Stimulated activated naive CD4-positive, alpha-beta T cell (primary cell): ENCODE measurements around the gene ORM1.

Experiments
- DNase-seq, 6 experiments: peaks; one replicate each; lab custom pipeline; 2025; lab: John Stamatoyannopoulos, UW

ORM1 gene

DNA sequence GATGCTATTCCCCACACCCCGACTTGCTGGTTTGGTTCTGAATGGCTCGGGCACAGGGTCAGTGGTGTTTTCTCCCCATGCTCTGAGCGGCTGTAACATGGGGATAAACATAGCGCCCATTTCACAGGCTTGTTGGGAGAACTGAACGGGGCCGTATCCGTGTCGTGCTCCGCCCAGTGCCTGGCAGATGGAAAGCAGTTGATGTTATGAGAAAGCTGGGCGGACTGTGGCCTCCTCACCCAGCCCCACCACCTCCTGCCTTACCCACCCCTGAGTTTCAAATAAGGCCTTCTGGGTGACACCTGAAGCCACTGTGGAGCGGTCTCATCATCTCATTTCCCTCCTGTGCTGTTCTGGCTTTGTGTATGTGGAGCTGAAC is 21.3 kb downstream of the ORM1 start:
- no peak for DNase-seq

DNA sequence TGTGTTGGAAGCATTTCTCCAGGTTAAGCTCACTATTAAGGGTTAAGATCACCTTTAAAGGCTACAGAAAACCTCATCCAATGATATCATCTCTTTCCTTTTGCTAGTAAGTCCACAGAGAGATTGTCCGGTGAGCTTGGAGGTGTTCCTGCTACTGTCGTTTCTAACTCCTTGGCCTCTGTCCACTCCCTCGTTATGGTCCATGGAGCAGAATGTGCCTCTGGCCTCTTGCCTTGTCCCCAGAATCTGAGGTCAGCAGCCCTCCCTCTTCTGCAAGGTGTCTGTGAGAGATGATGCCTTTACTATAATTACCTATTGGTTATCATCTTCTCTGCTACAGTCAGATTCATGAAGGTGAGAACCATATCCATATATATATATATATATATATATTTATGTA is 21.8 kb downstream of the ORM1 start:
- no peak for DNase-seq

GRCh38 chr9:114345493-114346065 is 22.7 kb downstream of the ORM1 start:
- DNase-seq: no peak

- no peak for DNase-seq
Observed at GRCh38 chr9:114346146-114346545, 23.2 kb downstream of the ORM1 start.

- no peak for DNase-seq
Observed at GRCh38 chr9:114347675-114348074, 24.8 kb downstream of the ORM1 start.

DNA sequence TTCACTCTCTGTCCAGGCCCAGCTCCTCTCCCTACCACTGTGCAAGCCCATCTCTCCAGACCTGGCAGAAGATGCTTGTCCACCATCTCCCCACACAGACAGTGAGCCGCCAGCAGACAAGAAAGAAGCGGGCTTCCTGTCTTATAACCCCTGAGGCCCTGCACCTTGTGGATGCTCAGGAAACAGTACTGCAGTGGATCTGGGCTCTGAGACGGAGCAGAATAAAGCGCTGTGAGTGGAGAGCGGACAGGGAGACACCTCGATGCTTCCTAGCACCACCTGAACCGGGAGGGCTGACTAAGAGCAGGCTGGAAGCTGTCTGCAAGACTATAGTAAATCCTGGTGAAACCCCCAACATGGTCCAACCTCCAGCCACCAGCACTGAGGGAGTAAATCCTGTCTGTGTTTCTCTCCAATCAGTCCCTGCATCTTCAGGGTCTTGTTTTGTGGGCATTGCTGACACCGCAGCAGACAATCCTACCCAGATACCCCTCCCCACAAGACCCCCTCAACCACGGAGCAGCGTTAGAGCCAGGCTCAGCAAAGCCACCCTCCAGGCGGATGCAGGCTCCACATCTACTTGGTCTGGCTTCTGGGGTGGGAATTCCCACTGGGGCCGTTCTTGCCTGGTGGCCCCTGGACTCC is 25.5 kb downstream of the ORM1 start:
- DNase-seq: no peak

- peak in 3 of 6 experiments; percentile 19 to 41 (median 27) for DNase-seq
Observed at GRCh38 chr9:114348906-114349482, 26.1 kb downstream of the ORM1 start.

DNA sequence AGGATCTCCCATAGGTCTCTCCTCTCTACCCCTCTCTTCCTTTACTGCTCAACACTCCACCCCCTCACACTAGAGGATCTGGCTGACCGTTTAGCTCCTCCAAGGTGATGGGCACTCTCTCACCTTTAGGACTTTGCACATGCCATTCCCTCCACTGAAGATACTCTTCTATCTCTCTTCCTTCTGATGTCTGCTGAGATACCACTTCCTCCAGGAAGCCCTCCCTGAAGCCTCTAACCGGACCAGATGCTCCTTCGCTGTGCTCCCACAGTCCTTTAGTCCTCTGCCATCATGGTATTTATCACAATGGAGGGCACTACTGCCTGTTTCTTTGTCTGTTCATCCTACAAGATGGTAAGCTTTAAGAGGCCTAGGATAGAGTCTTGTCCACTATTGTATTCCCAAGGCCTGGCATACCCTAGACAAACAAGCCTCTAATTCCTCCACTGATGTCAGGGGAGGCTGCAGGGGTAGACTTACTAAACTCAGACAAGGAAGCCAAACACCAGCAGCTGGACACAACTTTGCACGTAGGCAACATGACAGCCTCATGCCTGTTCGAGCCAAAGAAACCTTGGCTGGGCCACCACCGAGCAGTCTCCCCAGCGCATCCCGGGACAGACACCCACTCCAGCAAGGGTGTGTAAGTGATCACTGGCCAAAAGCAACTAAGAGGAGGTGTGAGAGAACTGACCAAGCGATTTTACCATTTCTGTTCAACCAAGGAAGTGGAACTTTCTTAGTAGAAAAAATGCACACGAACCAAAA is 27.0 kb downstream of the ORM1 start:
- DNase-seq: no peak

- DNase-seq: no peak
Observed at GRCh38 chr9:114350636-114351401, 27.9 kb downstream of the ORM1 start.

DNA sequence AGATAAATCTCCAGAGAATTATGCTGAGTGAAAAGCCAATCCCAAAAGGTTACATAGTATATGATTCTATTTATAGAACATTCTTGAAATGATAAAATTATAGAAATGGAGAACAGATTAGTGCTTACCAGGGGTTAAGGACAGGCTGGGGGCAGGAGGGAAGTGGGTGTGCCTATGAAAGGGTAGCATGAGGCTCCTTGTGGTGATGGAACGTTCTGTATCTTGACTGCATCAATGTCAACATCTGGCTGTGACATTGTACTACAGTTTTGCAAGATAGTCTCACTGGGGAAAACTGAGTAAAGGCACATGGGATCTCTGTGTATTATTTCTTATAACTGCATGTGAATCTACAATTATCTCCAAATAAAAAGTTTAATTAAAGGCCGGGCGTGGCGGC is 29.0 kb downstream of the ORM1 start:
- no peak for DNase-seq

- DNase-seq: no peak
Observed at GRCh38 chr9:114355821-114356220, 32.9 kb downstream of the ORM1 start.

DNA sequence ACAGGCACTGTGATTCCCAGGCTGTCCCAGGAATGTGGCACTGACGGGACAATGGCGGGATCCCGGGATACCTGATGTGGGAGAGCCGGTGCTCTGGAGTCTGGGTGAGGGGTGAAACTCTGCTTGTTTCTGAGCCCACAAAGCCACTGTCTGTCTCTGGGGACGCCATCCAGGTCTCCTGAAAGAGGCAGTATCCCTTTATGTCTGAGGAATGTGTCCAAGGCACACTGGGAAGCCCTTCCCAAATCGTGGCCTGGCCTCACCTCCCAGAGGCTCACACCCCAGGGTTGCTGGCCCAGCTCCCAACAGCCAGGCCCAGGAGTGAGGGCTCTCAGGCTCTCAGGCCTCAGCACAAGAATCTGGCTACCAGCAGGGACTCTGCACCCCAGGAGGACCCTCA is 33.9 kb downstream of the ORM1 start:
- no peak for DNase-seq

DNA sequence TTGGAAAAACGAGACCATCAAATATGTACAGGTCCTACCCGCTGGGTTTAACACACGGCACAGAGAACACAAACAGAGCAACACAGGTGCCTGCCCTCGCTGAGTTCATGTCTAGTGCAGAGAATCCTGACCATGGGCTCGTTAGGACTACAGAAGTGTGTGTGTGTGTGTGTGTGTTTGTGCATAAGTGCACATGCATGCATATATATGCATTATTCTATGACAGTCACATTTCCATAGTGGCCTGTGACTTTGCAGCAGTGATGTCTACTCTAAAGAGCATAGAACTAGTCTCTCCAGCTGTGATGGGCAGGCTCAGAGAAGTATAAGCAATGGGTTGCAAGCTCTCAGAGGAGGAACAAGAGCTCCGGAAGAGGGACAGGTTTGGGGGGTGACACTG is 34.5 kb downstream of the ORM1 start:
- DNase-seq: no peak

GRCh38 chr9:114357911-114358328 is 35.0 kb downstream of the ORM1 start:
- no peak for DNase-seq

DNA sequence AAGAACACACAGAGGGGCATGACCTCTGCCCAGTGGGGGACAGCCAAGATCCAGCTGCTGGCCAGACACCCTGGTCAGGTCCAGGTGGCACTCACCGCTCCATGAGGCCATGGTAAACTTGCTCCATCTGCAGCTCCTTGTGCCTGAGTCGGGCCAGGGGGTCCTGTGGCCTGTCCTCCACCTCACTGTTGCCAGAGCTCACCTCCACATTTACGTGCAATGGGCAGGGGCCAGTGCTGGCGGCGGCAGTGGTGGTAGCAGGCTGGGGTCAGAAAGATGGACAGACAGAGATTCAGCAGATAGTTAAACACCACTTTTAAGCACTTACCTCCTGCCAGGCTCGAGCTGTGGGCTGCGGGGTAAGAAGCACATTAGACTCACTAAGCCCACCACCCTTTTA is 36.9 kb downstream of the ORM1 start:
- DNase-seq: no peak

DNA sequence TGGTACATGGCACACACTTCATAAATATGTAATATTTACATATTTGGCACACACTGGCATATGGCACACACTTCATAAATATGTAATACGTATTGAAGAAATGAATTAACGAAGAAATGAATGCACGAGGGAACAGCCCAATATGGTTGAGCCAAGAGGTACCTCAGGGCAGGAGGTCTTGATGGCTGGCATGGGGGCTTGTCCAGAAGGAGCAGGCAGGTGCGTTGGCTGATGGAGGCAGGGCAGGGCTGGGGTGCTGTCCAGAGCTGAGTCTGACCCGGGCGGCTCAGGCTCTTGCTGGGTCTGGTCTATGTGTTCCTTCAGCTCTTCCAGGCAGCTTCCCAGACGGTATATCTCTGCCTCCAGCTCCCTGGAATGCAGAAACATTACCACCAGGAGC is 38.6 kb downstream of the ORM1 start:
- DNase-seq: no peak

DNA sequence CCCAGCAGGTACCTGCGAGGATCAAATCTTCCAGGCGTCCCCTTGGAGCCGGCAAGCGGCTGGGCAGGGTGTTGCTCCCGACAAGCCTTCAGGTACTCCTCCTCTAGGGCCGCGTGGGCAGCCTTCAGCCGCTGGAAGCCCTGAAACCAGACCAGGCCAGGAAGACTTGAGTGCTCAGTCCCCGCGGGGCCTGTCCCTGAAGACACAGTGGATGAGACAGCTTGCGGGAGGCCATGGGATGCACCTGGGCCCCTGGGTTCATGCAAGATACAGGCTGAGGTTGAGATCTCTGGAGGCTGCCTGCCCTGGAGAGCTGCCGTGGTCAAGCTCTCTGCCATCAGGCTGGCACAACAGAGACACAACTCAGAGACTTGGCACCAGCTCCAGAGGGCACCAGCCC is 39.5 kb downstream of the ORM1 start:
- no peak for DNase-seq

GRCh38 chr9:114363424-114363823 is 40.5 kb downstream of the ORM1 start:
- DNase-seq: peak in 3 of 6 experiments; percentile 14 to 53 (median 28)

GRCh38 chr9:114364134-114365041 is 41.5 kb downstream of the ORM1 start:
- no peak for DNase-seq

GRCh38 chr9:114365194-114365593 is 42.3 kb downstream of the ORM1 start:
- DNase-seq: no peak
